ENCODE results near the gene UROD.

UROD gene

GRCh38 chr1:45009296-45009865, 2.7 kb upstream of the UROD start:
- DNase-seq = no peak

GRCh38 chr1:45009956-45010854, 1.8 kb upstream of the UROD start:
- DNase-seq = peak; percentile 49

DNA sequence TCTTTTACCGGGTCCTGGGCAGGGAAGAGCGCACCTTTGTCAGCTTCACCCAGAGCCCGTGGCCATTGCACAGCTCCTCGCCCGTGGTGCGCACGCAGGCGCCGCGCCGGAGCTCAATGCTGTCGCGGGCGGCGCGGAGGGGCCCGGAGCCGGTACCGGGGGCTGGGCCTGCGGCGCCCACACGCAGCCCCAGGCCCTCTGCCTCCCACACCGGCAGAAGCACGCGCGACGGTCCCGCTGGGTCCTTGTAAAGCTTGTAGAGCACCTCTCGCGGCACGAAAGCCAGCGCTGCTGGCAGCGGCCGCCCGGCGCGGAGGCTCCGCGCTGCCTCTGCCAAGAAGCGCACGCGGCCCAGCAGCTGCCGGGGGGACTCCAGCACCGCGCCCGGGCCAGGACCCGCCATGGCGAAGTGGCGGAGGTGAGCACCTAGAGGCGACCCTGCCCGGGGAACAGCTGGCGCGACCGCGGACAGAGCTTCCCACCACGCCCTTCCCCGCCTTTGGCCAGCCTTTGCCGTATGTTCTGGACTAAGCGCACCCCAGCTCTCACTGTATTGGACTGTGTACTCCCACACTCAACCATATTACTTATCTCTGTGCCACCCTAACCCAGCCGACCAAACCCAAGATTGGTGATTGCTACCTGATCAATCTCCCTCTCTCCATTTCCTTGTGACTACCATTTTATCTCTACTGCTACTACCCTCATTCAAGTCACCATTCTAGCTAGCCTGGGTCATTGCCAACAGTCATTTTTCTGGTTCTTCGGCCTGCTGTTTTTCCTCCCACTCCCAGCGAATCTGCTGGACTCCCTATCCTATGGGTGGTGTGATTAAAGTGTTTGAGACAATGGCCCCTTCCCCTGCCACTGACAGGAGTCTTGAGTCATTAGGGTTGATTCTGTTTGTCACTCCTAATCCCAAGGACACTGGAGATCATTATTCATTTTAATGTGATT, 921 bp upstream of the UROD start, which contains the start of gene HECTD3:
Gene HECTD3, minus strand, starts transcription at position 470 of the 957 bp plus-strand sequence. Its CDS starts 67 bp downstream, at position 403.
- peak; percentile 78 for DNase-seq

DNA sequence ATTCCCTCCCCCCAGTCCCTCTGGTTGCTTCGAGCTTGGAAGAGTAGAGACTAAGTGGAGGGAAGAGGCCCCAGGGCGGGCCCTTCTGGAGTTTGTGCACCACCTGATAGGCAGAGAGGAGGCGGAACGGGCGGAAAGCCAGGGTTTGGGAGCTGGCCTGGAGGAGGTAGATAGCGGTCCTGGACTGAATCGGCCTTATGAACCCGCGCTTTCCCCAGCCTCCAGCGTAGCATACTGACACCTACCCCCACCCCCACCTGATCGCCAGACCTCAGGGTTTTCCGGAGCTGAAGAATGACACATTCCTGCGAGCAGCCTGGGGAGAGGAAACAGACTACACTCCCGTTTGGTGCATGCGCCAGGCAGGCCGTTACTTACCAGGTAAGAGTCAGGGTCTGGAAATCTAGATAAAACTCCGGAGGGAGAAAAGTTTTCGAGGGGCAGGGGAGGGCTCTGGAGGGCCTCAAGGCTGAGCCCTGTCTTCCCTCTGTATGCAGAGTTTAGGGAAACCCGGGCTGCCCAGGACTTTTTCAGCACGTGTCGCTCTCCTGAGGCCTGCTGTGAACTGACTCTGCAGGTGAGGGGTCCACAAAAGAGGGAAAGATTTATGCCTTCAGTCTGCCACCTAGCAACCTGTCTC, 705 bp downstream of the UROD start:
- peak; percentile 62 for DNase-seq

- no peak for DNase-seq
Observed at GRCh38 chr1:45013551-45014209, 1.6 kb downstream of the UROD start.

GRCh38 chr1:45014321-45015028, 2.4 kb downstream of the UROD start:
- peak; percentile 85 for DNase-seq

- no peak for DNase-seq
Observed at GRCh38 chr1:45015683-45016082, 3.6 kb downstream of the UROD start.

DNA sequence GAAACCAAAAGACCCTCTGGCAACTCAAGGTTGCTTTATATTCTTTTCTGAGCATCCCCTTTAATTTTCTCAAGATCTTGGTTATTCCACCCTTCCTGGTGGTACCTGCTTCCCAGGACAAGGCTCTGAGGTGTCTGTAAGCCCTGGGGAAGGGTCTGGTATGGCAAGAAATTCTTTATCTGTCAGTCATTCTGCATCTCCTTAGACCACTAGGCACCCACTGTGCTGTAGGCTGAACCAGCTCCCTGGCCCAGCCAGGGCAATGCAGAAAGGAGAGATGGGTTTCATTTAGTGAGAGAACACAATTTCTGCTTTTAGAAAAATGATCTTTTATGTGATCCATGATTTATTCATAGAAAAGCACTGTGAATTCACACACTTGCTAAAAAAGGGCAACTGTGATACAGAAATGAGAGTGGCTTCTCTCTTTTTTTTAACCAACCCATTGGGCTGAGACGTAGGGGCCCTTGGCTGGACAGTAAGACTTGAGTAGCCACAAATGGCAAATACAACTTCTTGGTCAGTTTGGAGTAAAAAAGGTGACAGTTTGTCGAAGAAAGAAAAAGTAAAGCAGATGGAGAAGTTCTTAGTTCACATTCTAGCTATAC, 4.1 kb downstream of the UROD start:
- DNase-seq = no peak

GRCh38 chr1:45016767-45017166, 4.7 kb downstream of the UROD start:
- DNase-seq = no peak

- DNase-seq = peak; percentile 68
Observed at GRCh38 chr1:45018599-45019230, 6.7 kb downstream of the UROD start.

DNA sequence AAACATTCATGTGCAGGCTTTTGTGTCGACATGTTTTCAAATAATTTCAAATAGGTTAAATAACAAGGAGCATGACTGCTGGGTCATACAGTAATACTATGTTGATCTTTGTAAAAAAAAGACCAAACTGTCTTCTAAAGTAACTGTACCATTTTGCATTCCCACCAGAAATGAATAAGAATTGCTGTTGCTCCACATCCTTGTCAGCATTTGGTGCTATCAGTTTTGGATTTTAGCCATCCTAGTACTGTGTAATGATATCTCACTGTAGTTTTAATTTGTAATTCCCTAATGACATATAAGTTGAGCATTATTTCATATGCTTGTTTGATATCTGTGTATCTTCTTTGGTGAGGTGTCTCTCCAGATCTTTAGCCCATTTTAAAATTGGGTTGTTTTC, 11.6 kb downstream of the UROD start:
- no peak for DNase-seq

GRCh38 chr1:45026446-45026845, 14.4 kb downstream of the UROD start:
- DNase-seq = no peak

- DNase-seq = no peak
Observed at GRCh38 chr1:45032837-45033236, 20.8 kb downstream of the UROD start.

DNA sequence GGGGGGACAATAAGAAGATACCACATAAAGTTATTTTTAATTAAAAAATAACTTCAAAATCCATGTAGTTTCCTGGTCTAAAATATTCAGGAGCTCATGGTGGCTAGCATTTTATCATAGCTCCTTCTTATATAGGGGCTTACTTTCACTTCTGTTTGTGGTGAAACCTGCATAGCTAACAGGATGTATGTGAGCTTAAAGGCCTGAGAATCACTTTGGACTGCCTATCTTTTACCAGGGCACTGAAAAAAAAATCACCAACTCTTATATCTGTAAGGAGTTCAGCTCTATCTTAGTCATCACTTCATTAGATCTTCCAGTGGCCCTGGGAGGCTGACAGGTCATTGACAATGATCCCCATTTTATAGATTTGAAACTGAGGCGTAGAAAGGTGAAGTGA, 21.3 kb downstream of the UROD start:
- no peak for DNase-seq

DNA sequence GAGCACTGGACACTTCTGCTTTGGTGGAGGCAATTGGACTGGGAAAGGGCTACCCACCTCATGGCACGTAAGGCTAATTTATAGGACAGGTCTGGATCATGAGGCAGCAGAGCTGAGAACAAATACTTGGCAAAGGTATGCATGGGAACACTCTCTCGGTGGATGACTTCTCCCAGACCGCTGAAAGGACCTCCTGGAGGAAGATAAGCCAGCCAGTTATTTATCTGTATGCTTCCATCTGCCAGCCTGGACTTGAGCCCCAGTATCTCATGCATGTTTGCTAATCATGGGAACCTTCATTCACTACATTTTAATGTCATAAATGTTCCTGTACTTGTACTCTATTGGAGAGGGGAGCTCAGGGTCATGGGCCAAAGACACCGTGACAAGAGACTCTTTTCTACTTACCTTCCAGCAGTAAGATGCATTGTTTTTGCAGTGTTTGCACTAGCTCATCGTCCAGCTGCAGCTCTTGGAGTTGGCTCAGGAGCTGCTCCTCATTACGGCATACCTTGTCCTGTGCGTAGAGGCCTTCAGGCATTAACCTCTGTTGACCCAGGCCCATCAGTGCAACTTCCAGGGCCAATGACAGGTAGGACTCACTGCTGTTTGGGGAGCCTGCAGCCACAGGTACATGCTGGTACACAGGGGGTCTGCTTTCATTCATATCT, 23.7 kb downstream of the UROD start:
- DNase-seq = no peak

DNA sequence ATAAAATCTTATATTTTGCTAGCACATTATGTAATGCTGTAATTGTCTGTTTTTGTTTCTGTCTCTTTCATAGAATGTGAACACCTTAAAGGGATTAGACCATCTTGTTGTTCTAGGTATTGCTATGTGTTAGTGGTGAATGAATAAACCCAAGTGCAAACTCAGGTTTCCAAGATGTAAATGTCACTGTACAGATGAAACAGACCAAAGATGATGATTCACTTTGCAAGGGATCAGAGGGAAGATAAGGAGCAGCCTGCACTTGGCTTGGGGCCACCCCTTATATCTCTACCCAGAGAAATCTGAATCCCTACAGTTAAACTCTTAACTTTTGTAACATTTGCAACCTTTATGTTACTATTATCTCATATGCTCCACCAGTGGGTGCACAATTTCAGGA, 25.4 kb downstream of the UROD start:
- DNase-seq = no peak

GRCh38 chr1:45038240-45038639, 26.2 kb downstream of the UROD start:
- DNase-seq = no peak

DNA sequence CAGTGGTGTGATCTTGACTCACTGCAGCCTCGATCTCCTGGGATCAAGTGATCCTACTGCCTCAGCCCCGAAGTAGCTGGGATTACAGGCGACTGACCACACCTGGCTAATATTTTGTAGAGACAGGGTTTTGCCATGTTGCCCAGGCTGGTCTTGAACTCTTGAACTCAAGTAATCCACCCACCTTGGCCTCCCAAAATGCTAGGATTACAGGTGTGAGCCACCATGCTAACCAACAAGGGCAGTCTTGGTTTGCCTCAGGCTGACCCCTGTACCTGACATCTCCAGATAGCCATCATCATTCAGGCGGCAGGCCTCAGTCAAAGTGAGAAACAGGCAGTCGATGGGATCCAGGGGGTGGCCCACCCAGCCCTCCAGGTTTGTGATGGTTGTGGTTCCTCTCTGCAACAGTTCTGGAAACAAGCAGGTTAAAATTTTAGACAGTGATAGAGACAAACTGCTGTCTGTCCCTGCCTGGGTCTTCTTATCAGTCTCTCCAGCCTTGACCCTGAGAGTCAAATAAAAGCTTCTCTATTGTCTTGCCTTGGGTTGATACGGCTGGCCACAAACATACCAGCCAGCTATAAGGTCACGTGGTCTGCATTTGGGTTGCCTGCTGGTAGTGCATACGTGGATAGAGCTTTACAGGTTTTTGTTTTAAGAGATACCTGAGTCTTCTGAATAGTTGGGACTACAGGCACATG, 26.8 kb downstream of the UROD start:
- DNase-seq = no peak

DNA sequence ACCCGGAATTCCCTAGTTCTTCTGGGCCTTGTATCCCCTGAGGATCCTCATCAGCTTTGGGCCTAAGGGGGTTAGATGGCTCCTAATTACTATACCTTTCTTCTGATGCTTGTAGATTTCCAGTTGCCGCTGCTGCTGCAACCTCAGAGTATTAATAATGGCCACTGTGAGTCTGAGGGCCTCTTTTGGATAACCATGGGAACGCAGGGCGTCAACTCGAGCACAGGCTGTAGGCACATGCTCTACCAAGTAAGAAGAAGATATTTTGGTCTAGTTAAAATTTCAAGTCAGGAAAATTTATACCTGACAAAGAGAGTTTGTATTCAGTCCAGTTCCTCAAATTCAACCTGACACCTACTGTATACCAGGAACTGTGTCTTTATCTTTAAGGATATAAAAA, 28.2 kb downstream of the UROD start:
- no peak for DNase-seq

Measured in CD4-positive, alpha-beta T cell treated with Interleukin-17A for 4 hours (primary cell).